HG02642 (cell line): Measurements from ENCODE around the gene EXOC1L.

Experiments
- ATAC-seq: cut with Tn5 transposase; IDR thresholded peaks from one replicate; pipeline ENCODE4 v1.9.1; 2021; ENCODE audit warnings: mild to moderate bottlenecking; ENCODE audit not compliant: unreplicated experiment, poor library complexity

The EXOC1L gene

GRCh38 chr4:55819634-55820033, at the start of gene EXOC1L:
TSS of gene EXOC1L (plus strand) at chr4:55819790. CDS start at chr4:55820027, 237 bp downstream.
- ATAC-seq, result no peak

DNA sequence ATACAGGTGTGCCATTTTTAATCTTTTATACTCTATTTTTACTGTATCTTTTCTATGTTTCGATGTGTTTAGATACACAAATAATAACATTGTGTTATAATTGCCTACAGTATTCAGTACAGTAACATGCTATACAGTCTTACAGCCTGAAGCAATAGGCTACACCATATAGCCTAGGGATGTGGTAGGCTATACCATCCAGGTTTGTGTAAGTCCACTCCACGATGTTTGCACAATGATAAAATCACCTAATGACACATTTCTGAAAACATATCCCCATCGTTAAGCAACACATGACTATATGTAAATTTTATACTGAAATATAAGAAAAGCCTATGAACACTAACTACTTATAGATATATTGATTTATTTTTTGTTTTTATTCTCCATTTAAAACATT, 48.9 kb upstream of the EXOC1L start:
- ATAC-seq, result no peak

DNA sequence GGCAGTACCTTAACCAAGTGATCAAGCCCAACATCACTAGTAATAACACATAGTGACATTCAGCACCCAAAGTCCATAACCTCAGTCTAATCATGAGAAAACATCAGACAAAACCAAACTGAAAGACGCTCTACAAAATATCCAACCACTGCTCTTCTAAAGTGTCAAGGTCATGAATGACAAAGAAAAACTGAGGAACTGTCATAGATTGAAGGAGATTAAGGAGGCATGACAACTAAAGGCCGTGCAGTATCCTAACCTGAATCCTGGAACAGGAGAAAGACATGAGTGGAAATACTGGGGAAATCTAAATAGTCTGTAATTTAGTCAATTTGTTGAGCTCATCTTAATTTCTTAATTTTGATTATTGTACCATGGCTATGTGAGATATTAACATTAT, 38.2 kb upstream of the EXOC1L start:
- no peak for ATAC-seq

GRCh38 chr4:55781812-55782211, 37.8 kb upstream of the EXOC1L start:
- no peak for ATAC-seq

GRCh38 chr4:55783584-55783983, 36.0 kb upstream of the EXOC1L start:
- no peak for ATAC-seq

DNA sequence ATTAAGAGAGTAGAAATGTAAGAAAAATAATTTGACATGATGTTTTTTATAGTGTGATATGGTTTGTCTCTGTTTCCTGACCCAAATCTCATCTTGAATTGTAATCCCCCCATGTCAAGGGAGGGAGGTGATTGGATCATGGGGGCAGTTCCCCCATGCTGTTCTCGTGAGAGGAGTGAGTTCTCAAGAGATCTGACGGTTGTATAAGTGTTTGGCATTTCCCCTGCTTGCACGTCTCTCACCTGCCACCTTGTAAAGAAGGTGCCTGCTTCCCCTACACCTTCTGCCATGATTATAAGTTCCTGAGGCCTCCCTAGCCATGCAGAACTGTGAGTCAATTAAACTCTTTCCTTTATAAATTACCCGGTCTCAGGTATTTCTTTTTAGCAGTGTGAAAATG, 34.8 kb upstream of the EXOC1L start:
- ATAC-seq, result no peak

DNA sequence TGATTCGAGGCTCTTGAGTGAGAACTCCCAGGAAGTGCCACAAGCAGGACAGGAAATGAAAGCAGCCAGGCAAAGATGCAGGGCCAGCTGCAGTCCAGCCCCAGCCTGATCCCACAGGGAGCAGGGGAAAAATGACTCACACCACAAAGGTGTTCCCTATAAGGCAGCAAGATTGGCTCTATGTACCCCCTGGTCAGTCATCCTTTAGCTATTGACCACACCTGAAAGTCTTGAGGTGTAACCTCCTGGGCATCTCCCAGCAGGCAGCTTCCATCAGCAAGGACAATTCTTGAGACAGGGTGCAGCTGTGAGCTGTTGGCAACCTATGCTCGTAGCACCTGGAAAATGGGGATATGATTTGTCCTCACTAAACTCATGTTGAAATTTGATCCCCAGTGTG, 27.9 kb upstream of the EXOC1L start:
- ATAC-seq, result no peak

DNA sequence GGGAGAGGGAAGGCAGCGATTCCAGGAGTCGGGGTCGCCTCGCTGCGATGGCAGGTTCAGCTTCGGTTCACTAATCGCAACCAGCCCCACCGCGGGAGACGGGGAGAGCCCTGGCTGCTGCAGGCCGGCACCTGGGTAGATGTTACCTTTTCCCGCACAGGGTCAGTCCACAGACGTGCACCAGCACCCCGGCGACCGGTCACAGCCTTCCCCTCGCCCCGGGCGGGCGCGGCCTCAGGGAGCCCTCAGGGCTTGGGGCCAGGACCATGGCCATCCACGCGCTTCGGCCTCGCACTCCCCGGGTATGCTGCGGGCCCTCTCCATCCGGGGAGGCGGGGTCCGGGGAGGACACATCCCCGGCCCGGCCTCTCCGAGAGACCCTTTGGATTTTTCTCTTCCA, 26.1 kb upstream of the EXOC1L start:
- ATAC-seq, result no peak

DNA sequence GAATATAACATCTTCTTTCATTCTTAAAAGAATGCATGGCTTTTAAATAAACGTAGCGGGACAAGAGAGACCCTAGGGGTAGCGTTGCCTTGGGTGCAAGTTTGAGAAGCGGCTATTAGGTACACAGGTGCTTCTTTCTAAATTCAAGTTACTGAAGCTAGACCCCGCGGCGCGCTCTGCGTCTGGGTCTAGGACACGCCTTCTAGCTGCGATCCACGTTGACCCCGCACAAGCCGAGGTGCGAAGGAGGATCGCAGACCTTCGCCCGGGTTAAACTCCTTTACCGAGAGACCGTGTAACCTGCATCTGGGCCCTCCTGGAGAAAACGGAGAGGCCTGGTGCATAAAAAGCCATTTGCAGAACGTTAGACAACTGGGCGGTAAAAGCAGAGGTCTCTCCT, 25.5 kb upstream of the EXOC1L start:
- ATAC-seq, result no peak

GRCh38 chr4:55795341-55795740, 24.2 kb upstream of the EXOC1L start:
- no peak for ATAC-seq

- ATAC-seq, result no peak
Observed at GRCh38 chr4:55801498-55801897, 18.1 kb upstream of the EXOC1L start.

GRCh38 chr4:55807556-55807955, 12.0 kb upstream of the EXOC1L start:
- no peak for ATAC-seq

DNA sequence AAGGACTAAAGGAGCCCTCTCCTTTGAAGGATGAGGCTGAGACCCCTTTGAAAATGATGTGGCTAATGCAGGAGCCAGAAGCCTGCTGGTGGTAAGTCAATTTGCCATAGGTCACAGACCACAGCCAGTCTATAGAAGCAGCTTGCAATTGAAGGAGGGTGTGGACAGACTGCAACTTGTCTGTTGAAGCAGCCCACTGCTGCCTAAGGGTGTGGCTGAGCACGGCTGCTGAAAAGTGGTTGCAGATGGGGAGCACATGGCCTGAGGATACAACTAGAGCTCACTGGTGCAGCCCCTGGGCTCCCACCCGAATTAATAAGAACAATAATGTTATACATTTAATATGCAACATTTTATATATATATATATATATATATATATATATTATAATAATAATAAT, 11.4 kb upstream of the EXOC1L start:
- no peak for ATAC-seq

- no peak for ATAC-seq
Observed at GRCh38 chr4:55808632-55809031, 11.0 kb upstream of the EXOC1L start.

DNA sequence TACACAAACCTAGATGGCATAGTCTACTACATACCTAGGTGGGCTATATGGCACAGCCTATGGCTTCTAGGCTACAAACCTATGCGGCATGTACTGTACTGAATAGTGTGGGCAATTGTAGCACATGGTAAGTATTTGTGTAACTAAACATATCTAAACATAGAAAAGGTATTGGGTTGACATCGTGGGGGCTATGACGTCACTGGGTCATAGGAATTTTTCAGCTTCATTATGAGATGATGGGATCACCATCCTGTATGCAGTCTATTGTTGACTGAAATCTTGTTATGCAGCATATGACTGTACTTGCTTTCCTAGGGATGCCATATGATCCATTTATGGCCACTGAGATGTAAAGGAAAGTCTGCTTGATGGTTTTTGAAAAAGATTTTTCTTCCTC, 1.9 kb upstream of the EXOC1L start:
- ATAC-seq, result no peak

GRCh38 chr4:55820279-55820678, 689 bp downstream of the EXOC1L start:
- ATAC-seq, result no peak

DNA sequence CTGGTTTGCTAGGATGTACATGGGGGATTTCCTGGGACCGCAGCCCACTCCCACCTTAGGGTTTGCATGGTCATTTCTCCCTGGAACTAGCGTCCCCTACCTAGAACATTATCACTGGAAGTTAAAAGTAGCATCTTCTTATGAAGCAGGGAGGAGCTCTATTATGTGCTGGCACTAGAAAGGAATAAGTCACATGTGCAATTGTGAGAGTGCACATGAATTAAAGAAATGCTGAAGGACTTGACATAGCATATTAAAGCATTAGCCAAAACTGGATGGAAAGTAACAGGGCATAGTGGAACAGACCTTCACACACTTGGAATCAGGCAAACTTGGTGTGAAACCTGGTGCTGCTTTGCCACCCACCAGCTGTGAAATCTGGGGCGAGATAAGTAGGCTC, 2.7 kb downstream of the EXOC1L start:
- no peak for ATAC-seq

GRCh38 chr4:55824865-55825264, 5.3 kb downstream of the EXOC1L start:
- ATAC-seq, result no peak

DNA sequence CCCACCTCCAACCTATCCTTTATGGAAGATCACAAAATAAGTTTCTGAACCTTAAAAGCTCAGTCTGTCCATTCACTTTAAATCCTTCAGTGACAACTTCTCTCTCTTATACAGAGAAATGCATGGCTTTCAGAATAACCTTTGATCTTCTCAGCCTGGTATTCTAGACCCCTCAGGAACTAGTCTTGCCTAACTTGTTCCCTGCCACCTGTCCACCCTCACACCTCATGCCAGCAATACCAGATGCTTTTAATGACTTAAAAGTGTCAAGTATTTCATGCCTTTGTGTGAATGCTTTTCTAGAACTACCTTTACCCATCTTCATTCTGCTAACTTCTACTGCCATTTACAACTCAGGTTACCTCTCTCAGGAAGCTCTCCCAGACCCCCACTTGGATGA, 7.4 kb downstream of the EXOC1L start:
- ATAC-seq, result no peak

- ATAC-seq, result no peak
Observed at GRCh38 chr4:55827582-55827981, 8.0 kb downstream of the EXOC1L start.

DNA sequence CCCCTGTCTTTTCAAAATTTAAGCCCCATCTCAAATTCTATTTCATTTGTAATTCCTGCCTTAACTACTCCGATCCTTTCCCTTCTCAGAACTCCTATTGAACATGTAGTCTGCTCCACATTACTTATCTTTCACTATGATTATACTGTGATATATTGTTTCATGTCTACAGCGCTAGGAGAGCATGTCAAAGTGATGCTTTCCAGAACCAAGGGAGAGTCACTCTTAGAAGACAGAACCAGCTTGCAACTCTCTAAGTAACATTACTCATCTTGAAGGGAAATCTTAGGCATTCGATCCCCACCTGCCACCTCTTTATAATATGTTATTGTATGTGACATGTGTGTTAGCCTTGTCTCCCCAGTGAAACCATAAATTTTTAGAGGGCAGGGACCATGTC, 10.5 kb downstream of the EXOC1L start:
- no peak for ATAC-seq

DNA sequence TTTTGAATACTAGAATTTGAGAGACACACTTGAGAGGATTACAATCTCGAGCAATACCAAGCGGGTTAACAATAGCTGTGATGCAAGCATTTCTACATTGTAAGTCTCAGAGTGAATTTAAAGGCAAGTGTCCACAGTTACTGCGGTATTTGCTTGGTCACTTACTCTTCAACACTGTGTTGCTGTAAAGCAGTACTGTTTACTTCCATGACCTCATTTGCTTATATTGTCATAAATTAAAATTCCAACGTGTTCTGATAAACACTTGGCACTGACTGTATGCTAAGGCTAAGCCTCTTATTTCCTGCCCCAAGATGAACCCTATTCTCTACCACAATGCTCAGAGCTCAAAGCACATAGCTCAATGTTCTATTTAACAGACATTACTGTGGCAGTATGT, 11.1 kb downstream of the EXOC1L start:
- ATAC-seq, result no peak

DNA sequence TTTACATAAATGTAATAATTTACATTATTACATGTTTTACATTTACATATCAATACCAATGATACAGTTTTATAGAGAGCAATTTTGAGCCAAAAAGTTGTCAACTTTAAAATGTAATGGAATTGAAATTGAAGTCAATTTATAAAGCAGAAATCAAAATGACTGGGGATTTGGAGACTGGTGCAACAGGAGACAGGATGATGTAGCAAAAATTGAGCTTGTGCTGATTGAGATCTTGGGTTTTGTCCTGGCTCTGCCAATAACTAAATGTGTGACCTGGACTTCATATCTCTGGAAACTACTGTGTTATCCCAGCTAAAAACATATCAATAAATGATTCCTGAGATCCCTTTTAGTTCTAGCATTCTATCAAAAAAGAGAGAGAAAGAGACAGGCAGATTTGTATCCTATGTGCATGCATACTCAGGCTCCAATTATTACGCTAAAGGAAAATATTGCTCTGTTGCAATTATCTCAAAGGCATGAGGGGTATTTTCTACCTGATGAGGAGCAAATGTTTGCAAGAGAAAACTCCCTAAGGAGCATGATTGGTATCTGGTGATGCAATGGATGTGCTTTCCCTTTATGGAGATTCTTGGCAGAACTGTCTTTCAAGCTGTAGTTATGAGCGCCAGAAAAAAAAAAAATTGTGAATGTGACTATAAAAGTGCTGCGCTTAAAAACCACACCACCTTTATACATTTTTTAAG, 14.7 kb downstream of the EXOC1L start:
- no peak for ATAC-seq
